MCF 10A (cell line): ENCODE measurements around the gene SCRT2. TPM values are rescaled to one million over a fixed set of nuclear protein-coding genes. Genes with fewer than 3 reads are reported as not detected.

Experiments used
- total RNA-seq: library from RNA; stranded (reverse); gene quantifications from 2 replicates; pipeline ENCODE4 v1.2.3, GENCODE V29; 2022

Gene SCRT2
- total RNA-seq, 1 experiment from 2014 or later, result not detected

Other genes with a start within 250 kb of the SCRT2 start
- gene TBC1D20, start 213.3 kb downstream of the SCRT2 start, total RNA-seq, result 32.5 and 36.0 TPM in 2 replicates
- 271 and 297 TPM in 2 replicates for gene CSNK2A1, start 132.0 kb downstream of the SCRT2 start, total RNA-seq
- not detected in 2 replicates for gene TCF15, start 65.5 kb downstream of the SCRT2 start, total RNA-seq
- gene SRXN1, start 22.6 kb downstream of the SCRT2 start, total RNA-seq, result 42.6 and 43.4 TPM in 2 replicates
- gene SLC52A3, start 92.7 kb upstream of the SCRT2 start, total RNA-seq, result 0.14 and 0.17 TPM in 2 replicates
- 9.2 and 13.6 TPM in 2 replicates for gene FAM110A, start 157.9 kb upstream of the SCRT2 start, total RNA-seq
- gene ANGPT4, start 240.5 kb upstream of the SCRT2 start, total RNA-seq, result not detected in 2 replicates